GM23338 (cell line): ENCODE measurements around the gene FHOD1.

Experiments used
- CREB1 ChIP-seq: fragments of 250-450 bp; sonication (Bioruptor Pico); IDR thresholded peaks from 2 replicates; pipeline ENCODE4 v1.5.0; 2020; ENCODE audit warnings: low read depth, mild to moderate bottlenecking, moderate library complexity
- EZH2 ChIP-seq: fragments of 200-600 bp; sonication (generic); IDR thresholded peaks from one replicate; pipeline ENCODE4 v1.8.0; 2017; ENCODE audit warnings: antibody characterized with exemption, mild to moderate bottlenecking, low read depth; ENCODE audit not compliant: unreplicated experiment
- EZH2phosphoT487 ChIP-seq: fragments of 200-600 bp; sonication (generic); IDR thresholded peaks from one replicate; pipeline ENCODE4 v1.8.1; 2018; ENCODE audit warnings: antibody characterized with exemption; ENCODE audit not compliant: unreplicated experiment
- JUNB ChIP-seq: IDR thresholded peaks from one replicate; pipeline ENCODE4 v1.6.1; 2016; ENCODE audit warnings: antibody characterized with exemption; ENCODE audit not compliant: unreplicated experiment
- POLR2AphosphoS5 ChIP-seq: IDR thresholded peaks from 2 replicates; pipeline ENCODE4 v1.6.1; 2016; ENCODE audit warnings: antibody characterized with exemption, low read depth
- REST ChIP-seq: IDR thresholded peaks from one replicate; pipeline ENCODE4 v1.6.1; 2018; ENCODE audit warnings: antibody characterized with exemption; ENCODE audit not compliant: unreplicated experiment
- ZNF114 ChIP-seq: fragments of 250-450 bp; sonication (Bioruptor Pico); IDR thresholded peaks from 2 replicates; pipeline ENCODE4 v1.5.0; 2020; ENCODE audit warnings: mild to moderate bottlenecking, moderate library complexity
- ZNF331 ChIP-seq: fragments of 250-450 bp; sonication (Bioruptor Pico); IDR thresholded peaks from 2 replicates; pipeline ENCODE4 v1.5.0; 2020; ENCODE audit warnings: low read depth, mild to moderate bottlenecking, moderate library complexity
- TF ChIP-seq, protein P1 (sequence below), 2 experiments: fragments of 200-600 bp in 1 of 2; sonication (generic) in 1 of 2; conservative IDR thresholded peaks; 2 replicates each; pipeline versions ENCODE4 v1.5.1 to v1.6.1; 2016 to 2017; ENCODE audit warnings: antibody characterized with exemption in 2 of 2, low read depth in 2 of 2, mild to moderate bottlenecking in 2 of 2, moderate library complexity in 1 of 2

DNA sequence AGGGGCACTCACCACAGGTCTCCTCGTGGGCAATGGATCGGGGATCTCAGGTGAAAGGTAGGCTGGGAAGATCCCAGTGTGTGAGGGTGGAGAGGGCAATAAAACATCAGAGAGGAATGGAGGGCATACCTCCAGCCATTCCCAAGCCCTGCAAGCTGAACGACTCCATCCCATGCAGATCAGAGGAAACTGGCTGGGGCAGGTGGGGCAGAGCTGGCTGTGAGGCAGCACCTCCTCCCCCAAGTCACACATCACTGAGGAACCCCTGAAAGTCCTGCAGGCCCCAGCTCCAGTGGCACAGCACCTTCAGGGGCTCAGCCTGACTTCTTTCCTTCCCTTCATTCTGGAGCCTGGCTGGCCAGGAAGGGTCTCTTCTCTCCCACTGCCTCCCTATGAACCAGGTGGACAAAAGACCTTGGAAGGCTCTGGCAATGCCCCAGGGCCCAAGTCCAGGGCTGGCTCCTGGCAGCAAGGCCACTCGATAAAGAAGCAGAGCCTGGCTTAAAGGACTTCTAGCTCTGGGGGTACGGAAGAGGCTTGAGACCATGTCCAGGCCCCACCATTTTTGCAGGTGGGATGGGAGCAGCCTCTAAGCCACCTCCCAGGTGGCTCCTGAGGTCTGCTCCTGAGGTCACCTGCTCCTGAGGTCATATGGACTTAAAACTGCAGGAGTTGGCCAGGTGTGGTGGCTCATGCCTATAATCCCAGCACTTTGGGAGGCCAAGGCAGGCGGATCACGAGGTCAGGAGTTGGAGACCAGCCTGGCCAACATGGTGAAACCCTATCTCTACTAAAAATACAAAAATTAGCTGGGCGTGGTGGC lies 33.9 kb downstream of the FHOD1 start:
- TF ChIP-seq CREB1 (no peak), POLR2AphosphoS5 (no peak), EZH2phosphoT487 (no peak), REST (no peak), JUNB (no peak), ZNF114 (CRISPR knock-in tag) (no peak), EZH2 (no peak), ZNF331 (CRISPR knock-in tag) (no peak)
- TF ChIP-seq, protein P1, sequence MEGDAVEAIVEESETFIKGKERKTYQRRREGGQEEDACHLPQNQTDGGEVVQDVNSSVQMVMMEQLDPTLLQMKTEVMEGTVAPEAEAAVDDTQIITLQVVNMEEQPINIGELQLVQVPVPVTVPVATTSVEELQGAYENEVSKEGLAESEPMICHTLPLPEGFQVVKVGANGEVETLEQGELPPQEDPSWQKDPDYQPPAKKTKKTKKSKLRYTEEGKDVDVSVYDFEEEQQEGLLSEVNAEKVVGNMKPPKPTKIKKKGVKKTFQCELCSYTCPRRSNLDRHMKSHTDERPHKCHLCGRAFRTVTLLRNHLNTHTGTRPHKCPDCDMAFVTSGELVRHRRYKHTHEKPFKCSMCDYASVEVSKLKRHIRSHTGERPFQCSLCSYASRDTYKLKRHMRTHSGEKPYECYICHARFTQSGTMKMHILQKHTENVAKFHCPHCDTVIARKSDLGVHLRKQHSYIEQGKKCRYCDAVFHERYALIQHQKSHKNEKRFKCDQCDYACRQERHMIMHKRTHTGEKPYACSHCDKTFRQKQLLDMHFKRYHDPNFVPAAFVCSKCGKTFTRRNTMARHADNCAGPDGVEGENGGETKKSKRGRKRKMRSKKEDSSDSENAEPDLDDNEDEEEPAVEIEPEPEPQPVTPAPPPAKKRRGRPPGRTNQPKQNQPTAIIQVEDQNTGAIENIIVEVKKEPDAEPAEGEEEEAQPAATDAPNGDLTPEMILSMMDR (conservative IDR thresholded peaks at IDR 0.05; ENCODE audit: low read depth in 2 of 2), result no peak
